HCT116 (cell line): ENCODE results near the gene HBG2. TPM values are rescaled to one million over a fixed set of nuclear protein-coding genes. Genes with fewer than 3 reads are reported as not detected.

Experiments used
- ATAC-seq: fragments of 200-7000 bp; cut with Tn5 transposase; 2 replicates; pipeline ENCODE4 v1.9.1; 2020; ENCODE audit warnings: mild to moderate bottlenecking, moderate library complexity
- BruUV-seq: library from RNA; stranded (reverse); fragments of 400-500 nt; replicated peaks from 2 replicates; lab custom pipeline; 2021; lab: Mats Ljungman, UMichigan
- CTCF ChIA-PET: fragments of 300-600 bp; sonication (Branson Sonifier 250); formaldehyde crosslinking; loops from one replicate; lab custom pipeline; 2021; ENCODE audit warnings: antibody characterized with exemption; lab: Charles Lee
- POLR2A ChIA-PET: fragments of 300-600, 350-600 bp; sonication (Branson Sonifier 250); formaldehyde crosslinking; loops from one replicate; lab custom pipeline; 2021; ENCODE audit warnings: antibody characterized with exemption; lab: Charles Lee
- RAD21 ChIA-PET, 2 experiments: fragments of 300-600 bp; sonication (Branson Sonifier 250); formaldehyde crosslinking; loops; one replicate each; lab custom pipeline; 2023; ENCODE audit warnings: low total read pairs in 2 of 2; ENCODE audit not compliant: uncharacterized antibody in 2 of 2, unreplicated experiment in 2 of 2, low non-redundant PET in 1 of 2; lab: Charles Lee
- DNase-seq: peaks from one replicate; pipeline ENCODE4 v3.0.0-alpha.2; 2010; ENCODE audit warnings: low read depth, low spot score
- H2AFZ ChIP-seq: fragments of 200-600 bp; shearing (Covaris generic), sonication (generic); 2 replicates; pipeline ENCODE4 v1.6.1; 2017; ENCODE audit warnings: low read depth, mixed run types, mixed read lengths, antibody characterized with exemption, low read length; ENCODE audit not compliant: poor library complexity, severe bottlenecking
- H3K27ac ChIP-seq: 2 replicates; pipeline ENCODE4 v1.5.1; 2012; ENCODE audit warnings: low read depth, low read length
- H3K27me3 ChIP-seq: fragments of 200-600 bp; sonication (generic); 2 replicates; pipeline ENCODE4 v1.6.1; 2016; ENCODE audit warnings: mixed run types, low read length, mixed read lengths; ENCODE audit not compliant: insufficient read depth
- H3K36me3 ChIP-seq, 2 experiments: fragments of 200-500 bp in 1 of 2; fragments of 200-600 bp in 1 of 2; sonication (Bioruptor generic) in 1 of 2; sonication (generic) in 1 of 2; 2 replicates each; pipeline versions ENCODE4 v1.5.1 to v1.6.1; 2014 to 2016; ENCODE audit warnings: low read length in 2 of 2, inconsistent platforms in 1 of 2, mixed read lengths in 1 of 2, mixed run types in 1 of 2; ENCODE audit not compliant: insufficient read depth in 2 of 2, control insufficient read depth in 1 of 2
- H3K4me1 ChIP-seq, 2 experiments: fragments of 200-600 bp in 1 of 2; sonication (generic) in 1 of 2; 2 replicates each; pipeline versions ENCODE4 v1.5.1 to v1.6.1; 2012 to 2017; ENCODE audit warnings: low read length in 2 of 2, inconsistent platforms in 1 of 2, mild to moderate bottlenecking in 1 of 2, mixed read lengths in 1 of 2, mixed run types in 1 of 2, moderate library complexity in 1 of 2; ENCODE audit not compliant: insufficient read depth in 2 of 2, control insufficient read depth in 1 of 2
- H3K4me2 ChIP-seq: fragments of 200-600 bp; sonication (generic); 2 replicates; pipeline ENCODE4 v1.6.1; 2017; ENCODE audit warnings: mixed run types, low read length, mixed read lengths
- H3K4me3 ChIP-seq, 2 experiments: fragments of 200-600 bp in 1 of 2; sonication (generic) in 1 of 2; replicated peaks in 1 of 2; 2 replicates each; pipeline ENCODE4 v1.5.1; 2011 to 2016; ENCODE audit warnings: low read length in 2 of 2, control low read depth in 1 of 2, low read depth in 1 of 2, mild to moderate bottlenecking in 1 of 2, mixed read lengths in 1 of 2, mixed run types in 1 of 2
- H3K79me2 ChIP-seq: fragments of 200-600 bp; sonication (generic); 2 replicates; pipeline ENCODE4 v1.6.1; 2017; ENCODE audit warnings: mild to moderate bottlenecking, mixed run types, low read length, moderate library complexity, mixed read lengths; ENCODE audit not compliant: insufficient read depth
- H3K9ac ChIP-seq: fragments of 200-600 bp; sonication (generic); 2 replicates; pipeline ENCODE4 v1.6.1; 2016; ENCODE audit warnings: low read length, mixed read lengths
- H3K9me2 ChIP-seq: fragments of 200-600 bp; sonication (generic), shearing (Covaris generic); 2 replicates; pipeline ENCODE4 v1.6.1; 2017; ENCODE audit warnings: mixed run types, mild to moderate bottlenecking, moderate library complexity; ENCODE audit not compliant: insufficient read depth
- H3K9me3 ChIP-seq, 2 experiments: fragments of 200-500 bp in 1 of 2; fragments of 200-600 bp in 1 of 2; sonication (Bioruptor generic) in 1 of 2; sonication (generic) in 1 of 2; 2 replicates each; pipeline ENCODE4 v1.6.1; 2014 to 2017; ENCODE audit warnings: low read length in 2 of 2, mixed read lengths in 2 of 2, inconsistent platforms in 1 of 2, low read depth in 1 of 2, mild to moderate bottlenecking in 1 of 2, mixed run types in 1 of 2, moderate library complexity in 1 of 2; ENCODE audit not compliant: control insufficient read depth in 1 of 2, insufficient read depth in 1 of 2
- H4K20me1 ChIP-seq: fragments of 200-600 bp; sonication (generic), shearing (Covaris generic); 2 replicates; pipeline ENCODE4 v1.6.1; 2017; ENCODE audit warnings: mixed run types, mild to moderate bottlenecking, moderate library complexity; ENCODE audit not compliant: insufficient read depth
- ATF3 ChIP-seq: IDR thresholded peaks from 2 replicates; pipeline ENCODE4 v1.6.1; 2012
- CBX3 ChIP-seq: IDR thresholded peaks from 2 replicates; pipeline ENCODE4 v1.6.1; 2012; ENCODE audit warnings: low read depth
- CEBPB ChIP-seq: IDR thresholded peaks from 2 replicates; pipeline ENCODE4 v1.6.1; 2012; ENCODE audit warnings: low read depth
- CTCF ChIP-seq, 3 experiments: fragments of 200-600 bp in 1 of 3; sonication (generic) in 1 of 3; IDR thresholded peaks in 2 of 3; conservative IDR thresholded peaks in 1 of 3; 2 replicates each; pipeline ENCODE4 v1.5.1; 2012 to 2017; ENCODE audit warnings: low read depth in 2 of 3, low read length in 2 of 3, antibody characterized with exemption in 1 of 3, borderline replicate concordance in 1 of 3, control low read depth in 1 of 3, mild to moderate bottlenecking in 1 of 3, mixed read lengths in 1 of 3, mixed run types in 1 of 3, moderate library complexity in 1 of 3; ENCODE audit not compliant: insufficient read depth in 1 of 3
- EGR1 ChIP-seq: IDR thresholded peaks from 2 replicates; pipeline ENCODE4 v1.6.1; 2012; ENCODE audit warnings: low read depth
- ELF1 ChIP-seq: IDR thresholded peaks from 2 replicates; pipeline ENCODE4 v1.6.1; 2012; ENCODE audit warnings: low read depth, borderline replicate concordance
- EZH2 ChIP-seq: fragments of 200-600 bp; sonication (generic); IDR thresholded peaks from 2 replicates; pipeline ENCODE4 v1.6.1; 2017; ENCODE audit warnings: antibody characterized with exemption, mixed run types
- EZH2phosphoT487 ChIP-seq: fragments of 200-600 bp; IDR thresholded peaks from 2 replicates; pipeline ENCODE4 v1.6.1; 2018; ENCODE audit warnings: antibody characterized with exemption, borderline replicate concordance
- JUND ChIP-seq: IDR thresholded peaks from 2 replicates; pipeline ENCODE4 v1.6.1; 2012
- MAX ChIP-seq: IDR thresholded peaks from 2 replicates; pipeline ENCODE4 v1.6.1; 2012
- POLR2A ChIP-seq: IDR thresholded peaks from 2 replicates; pipeline ENCODE4 v1.7.0; 2011; ENCODE audit warnings: borderline replicate concordance; ENCODE audit not compliant: insufficient read depth, insufficient read length; ENCODE audit errors: extremely low read depth
- RAD21 ChIP-seq: IDR thresholded peaks from 2 replicates; pipeline ENCODE4 v1.6.1; 2012; ENCODE audit warnings: low read depth, mild to moderate bottlenecking
- REST ChIP-seq: IDR thresholded peaks from 2 replicates; pipeline ENCODE4 v1.6.1; 2012; ENCODE audit warnings: low read depth
- SIN3A ChIP-seq: IDR thresholded peaks from 2 replicates; pipeline ENCODE4 v1.6.1; 2012; ENCODE audit warnings: low read depth
- SP1 ChIP-seq: IDR thresholded peaks from 2 replicates; pipeline ENCODE4 v1.6.1; 2012; ENCODE audit warnings: low read depth
- SRF ChIP-seq: IDR thresholded peaks from 2 replicates; pipeline ENCODE4 v1.6.1; 2012; ENCODE audit warnings: low read depth
- TCF7L2 ChIP-seq: IDR thresholded peaks from 2 replicates; pipeline ENCODE4 v1.7.0; 2011; ENCODE audit warnings: borderline replicate concordance, inconsistent platforms; ENCODE audit not compliant: insufficient read depth, insufficient read length; ENCODE audit errors: extremely low read depth
- YY1 ChIP-seq: IDR thresholded peaks from 2 replicates; pipeline ENCODE4 v1.6.1; 2011; ENCODE audit warnings: low read length, low read depth, moderate library complexity, mild to moderate bottlenecking; ENCODE audit not compliant: insufficient replicate concordance; ENCODE audit errors: extremely low read depth
- ZFX ChIP-seq: fragments of 450-650 bp; IDR thresholded peaks from 2 replicates; pipeline ENCODE4 v1.6.1; 2017
- ZNF274 ChIP-seq: fragments of 200-500 bp; sonication (Bioruptor generic); IDR thresholded peaks from 2 replicates; pipeline ENCODE4 v1.6.1; 2014; ENCODE audit warnings: mild to moderate bottlenecking, low read depth, low read length, inconsistent platforms
- intact Hi-C: fragments of 100-400 bp; cut with micrococcal nuclease; formaldehyde crosslinking; loops from 2 replicates; pipeline ENCODE4 v1.10.0; 2022
- total RNA-seq: library from RNA; stranded (reverse); gene quantifications from one replicate; pipeline ENCODE4 v1.2.1, GENCODE V29; 2021; ENCODE audit not compliant: unreplicated experiment

HBG2 gene
- total RNA-seq, 1 experiment from 2014 or later = 48.1 TPM

- ATAC-seq (no peak), DNase-seq (no peak)
- RAD21 ChIA-PET = no interaction called here
- Histone ChIP-seq H3K79me2 (no peaks in the 10 kb centered on the region), H2AFZ (no peak overlapping the region), H3K9me3 (no peaks in the 10 kb centered on the region), H3K36me3 (no peaks in the 10 kb centered on the region), H3K9ac (no peak overlapping the region), H3K27me3 (no peaks in the 10 kb centered on the region), H3K4me2 (no peak overlapping the region), H4K20me1 (no peaks in the 10 kb centered on the region), H3K27ac (no peak overlapping the region), H3K4me3 (no peak overlapping the region), H3K9me2 (no peaks in the 10 kb centered on the region), H3K4me1 (peaks cover 18 to 29% of the 10 kb centered on the region in 2 experiments)
- intact Hi-C loops = no loop called here
- CTCF ChIA-PET = no interaction called here
- BruUV-seq = no TSS peak
- TF ChIP-seq EGR1 (no peak), MAX (no peak), SRF (no peak), CBX3 (no peak), TCF7L2 (no peak), ELF1 (no peak), ZFX (no peak), JUND (no peak), SP1 (no peak), CEBPB (no peak), ZNF274 (no peak), EZH2 (no peak), RAD21 (no peak), CTCF (IDR thresholded peaks at IDR 0.05 in 2 of 3, conservative IDR thresholded peaks at IDR 0.05 in 1 of 3; ENCODE audit: borderline replicate concordance in 1 of 3, insufficient read depth in 1 of 3, low read depth in 2 of 3, low read length in 2 of 3) (no peak), SIN3A (no peak), ATF3 (no peak), YY1 (no peak), EZH2phosphoT487 (no peak), POLR2A (no peak), REST (no peak)
- POLR2A ChIA-PET = no interaction called here
Observed at GRCh38 chr11:5284637-5285036, 30.1 kb upstream of the HBG2 start.
